Activated CD4-positive, alpha-beta T cell treated with anti-CD3 and anti-CD28 coated beads, Interleukin-2, Interleukin-4, amounts not matched to agents 100 ng/mL and 50 ng/mL, durations not matched to agents 16 hours and 8 hours (primary cell): Measurements from ENCODE around the gene ABHD17A.
"Not testable (repeated sequence)": the region's sequence is repeated elsewhere in the genome, so short reads cannot be mapped to it uniquely, and the experiment has no call there.

ENCODE experiments used
- DNase-seq: peaks from one replicate; pipeline ENCODE4 v3.0.0-alpha.2; 2020; ENCODE audit warnings: low spot score

Gene ABHD17A

GRCh38 chr19:1880611-1881392 lies 4.5 kb downstream of the ABHD17A start:
- no peak for DNase-seq

- DNase-seq, result not testable (repeated sequence)
These were observed 5.3 kb downstream of the ABHD17A start for GRCh38 chr19:1879982-1880381.

- DNase-seq, result not testable (repeated sequence)
These were observed 6.7 kb downstream of the ABHD17A start for GRCh38 chr19:1878583-1878982.

- DNase-seq, result not testable (repeated sequence)
These were observed 8.0 kb downstream of the ABHD17A start for GRCh38 chr19:1877280-1877660.

- not testable (repeated sequence) for DNase-seq
These were observed 8.6 kb downstream of the ABHD17A start for GRCh38 chr19:1876496-1877279.

- peak; percentile 91 for DNase-seq
These were observed 9.4 kb downstream of the ABHD17A start for GRCh38 chr19:1875646-1876495.

- DNase-seq, result not testable (repeated sequence)
These were observed 10.0 kb downstream of the ABHD17A start for GRCh38 chr19:1875265-1875645.

GRCh38 chr19:1874554-1875185 lies 10.6 kb downstream of the ABHD17A start:
- no peak for DNase-seq

- no peak for DNase-seq
These were observed 11.5 kb downstream of the ABHD17A start for GRCh38 chr19:1873524-1874473.

- DNase-seq, result no peak
These were observed 12.3 kb downstream of the ABHD17A start for GRCh38 chr19:1872807-1873523.

GRCh38 chr19:1871630-1872029 lies 13.7 kb downstream of the ABHD17A start:
- DNase-seq, result no peak

GRCh38 chr19:1871140-1871597 lies 14.1 kb downstream of the ABHD17A start:
- no peak for DNase-seq

- no peak for DNase-seq
These were observed 16.3 kb downstream of the ABHD17A start for GRCh38 chr19:1868971-1869370.

- no peak for DNase-seq
These were observed 18.0 kb downstream of the ABHD17A start for GRCh38 chr19:1867349-1867724.

- no peak for DNase-seq
These were observed 18.5 kb downstream of the ABHD17A start for GRCh38 chr19:1866693-1867348.

GRCh38 chr19:1865172-1866010 lies 19.9 kb downstream of the ABHD17A start:
- DNase-seq, result no peak

- peak; percentile 68 for DNase-seq
These were observed 20.7 kb downstream of the ABHD17A start for GRCh38 chr19:1864480-1865171.
